Epidermal melanocyte (primary cell): Measurements from ENCODE around the gene TNFRSF1B.

Experiments
- DNase-seq: peaks from one replicate; pipeline ENCODE4 v3.0.0; 2011; ENCODE audit warnings: low spot score; ENCODE audit not compliant: insufficient read length

TNFRSF1B gene

DNA sequence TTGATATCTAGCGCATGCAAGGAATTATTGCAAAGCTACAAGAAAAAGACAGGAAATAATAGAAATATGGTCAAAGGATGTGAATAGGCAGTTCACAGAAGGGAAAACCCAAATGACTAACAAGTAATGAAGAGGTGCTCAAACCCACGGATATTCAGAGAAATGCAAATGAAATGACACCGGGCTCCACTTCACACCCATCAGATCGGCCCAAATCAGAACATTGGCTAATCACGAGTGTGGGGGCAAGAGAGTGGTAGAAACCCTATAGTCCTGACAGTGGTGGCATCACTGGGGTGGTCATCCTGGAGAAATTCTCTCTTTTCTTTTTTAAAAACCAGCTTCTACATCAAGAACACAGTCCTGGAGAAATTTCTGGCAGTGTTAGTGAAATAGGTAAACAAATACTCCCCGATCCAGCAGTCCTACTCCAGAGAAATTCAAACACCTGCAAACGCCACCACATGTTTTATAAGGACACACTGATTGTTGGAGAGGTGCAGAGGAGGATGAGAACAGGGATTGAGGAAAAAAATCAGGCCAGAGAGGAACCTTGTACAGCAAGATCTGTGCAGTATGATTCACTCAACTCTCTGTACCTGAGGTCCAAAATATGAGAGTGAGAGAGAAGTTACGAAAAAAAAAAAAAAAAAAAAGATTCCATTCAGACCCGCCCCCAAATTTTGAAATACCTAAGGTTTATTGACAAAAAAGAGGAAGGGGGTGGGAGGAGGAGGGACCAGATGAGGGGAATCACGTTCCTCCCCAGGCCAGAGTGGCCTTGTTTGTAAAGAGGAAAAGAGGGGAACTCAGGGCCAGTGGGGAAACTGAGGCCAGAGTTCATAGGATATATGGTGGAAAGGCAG, 9.2 kb upstream of the TNFRSF1B start:
- DNase-seq = no peak

GRCh38 chr1:12158357-12159092, 8.3 kb upstream of the TNFRSF1B start:
- DNase-seq = no peak

- no peak for DNase-seq
Measured at GRCh38 chr1:12159816-12160215, 7.0 kb upstream of the TNFRSF1B start.

DNA sequence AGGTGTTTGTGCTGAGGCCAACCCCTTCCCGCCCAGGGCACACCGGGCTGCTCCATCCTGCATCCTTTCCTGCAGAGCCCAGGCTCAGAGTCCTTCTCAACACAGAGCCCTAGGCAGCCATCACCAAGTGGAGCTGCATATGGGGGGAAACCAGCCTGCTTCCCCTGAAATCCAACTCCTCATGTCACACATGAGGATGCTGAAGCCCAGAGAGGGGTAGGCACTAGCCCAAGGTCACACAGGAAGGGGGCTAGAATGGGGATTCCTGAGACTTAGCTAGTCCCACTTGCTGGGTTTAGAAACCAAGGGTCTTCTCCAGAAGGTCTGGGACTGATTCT, 5.5 kb upstream of the TNFRSF1B start:
- no peak for DNase-seq

- peak; percentile 48 for DNase-seq
Measured at GRCh38 chr1:12161662-12162458, 4.9 kb upstream of the TNFRSF1B start.

- DNase-seq = no peak
Measured at GRCh38 chr1:12162459-12163137, 4.2 kb upstream of the TNFRSF1B start.

GRCh38 chr1:12163210-12163609, 3.6 kb upstream of the TNFRSF1B start:
- no peak for DNase-seq

DNA sequence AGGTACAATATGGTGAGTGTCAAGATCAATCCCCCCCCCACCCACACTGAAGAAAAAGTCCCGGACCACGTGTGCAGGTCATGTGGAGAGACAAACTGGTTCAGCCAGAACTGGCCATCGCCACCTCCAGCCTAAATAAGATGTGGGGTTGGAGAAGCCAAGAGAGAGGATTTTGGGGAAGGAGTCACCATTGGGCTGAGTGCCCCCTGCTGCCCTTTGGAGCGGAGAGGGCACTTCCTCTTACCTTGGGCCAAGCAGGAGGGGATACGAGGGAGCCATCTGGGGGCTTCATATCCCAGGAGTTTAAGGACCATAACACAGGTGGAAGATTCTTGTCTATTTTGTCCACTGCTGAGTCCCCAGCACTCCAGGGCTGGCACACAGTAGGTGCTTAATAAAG, 2.6 kb upstream of the TNFRSF1B start:
- DNase-seq = no peak

DNA sequence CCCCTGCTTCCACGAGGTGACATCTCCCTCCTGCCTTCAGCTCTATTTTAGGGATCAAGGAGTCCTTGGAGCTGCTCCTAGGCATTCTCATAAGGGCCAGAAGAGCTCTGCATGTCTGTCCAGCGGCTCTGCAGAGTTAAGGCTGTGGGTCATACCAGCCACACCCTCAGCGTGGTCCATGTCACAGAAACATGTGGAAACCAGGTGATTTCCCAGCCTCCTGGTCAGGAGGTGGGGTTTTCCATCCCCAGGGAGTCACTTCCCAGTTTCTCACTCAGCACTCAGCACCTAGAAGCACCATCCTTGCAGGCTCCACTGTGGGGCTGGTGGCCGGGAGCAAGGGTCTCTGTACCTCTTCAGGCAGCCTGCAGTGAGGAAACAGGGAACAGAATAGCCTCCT, 1.4 kb upstream of the TNFRSF1B start:
- no peak for DNase-seq

DNA sequence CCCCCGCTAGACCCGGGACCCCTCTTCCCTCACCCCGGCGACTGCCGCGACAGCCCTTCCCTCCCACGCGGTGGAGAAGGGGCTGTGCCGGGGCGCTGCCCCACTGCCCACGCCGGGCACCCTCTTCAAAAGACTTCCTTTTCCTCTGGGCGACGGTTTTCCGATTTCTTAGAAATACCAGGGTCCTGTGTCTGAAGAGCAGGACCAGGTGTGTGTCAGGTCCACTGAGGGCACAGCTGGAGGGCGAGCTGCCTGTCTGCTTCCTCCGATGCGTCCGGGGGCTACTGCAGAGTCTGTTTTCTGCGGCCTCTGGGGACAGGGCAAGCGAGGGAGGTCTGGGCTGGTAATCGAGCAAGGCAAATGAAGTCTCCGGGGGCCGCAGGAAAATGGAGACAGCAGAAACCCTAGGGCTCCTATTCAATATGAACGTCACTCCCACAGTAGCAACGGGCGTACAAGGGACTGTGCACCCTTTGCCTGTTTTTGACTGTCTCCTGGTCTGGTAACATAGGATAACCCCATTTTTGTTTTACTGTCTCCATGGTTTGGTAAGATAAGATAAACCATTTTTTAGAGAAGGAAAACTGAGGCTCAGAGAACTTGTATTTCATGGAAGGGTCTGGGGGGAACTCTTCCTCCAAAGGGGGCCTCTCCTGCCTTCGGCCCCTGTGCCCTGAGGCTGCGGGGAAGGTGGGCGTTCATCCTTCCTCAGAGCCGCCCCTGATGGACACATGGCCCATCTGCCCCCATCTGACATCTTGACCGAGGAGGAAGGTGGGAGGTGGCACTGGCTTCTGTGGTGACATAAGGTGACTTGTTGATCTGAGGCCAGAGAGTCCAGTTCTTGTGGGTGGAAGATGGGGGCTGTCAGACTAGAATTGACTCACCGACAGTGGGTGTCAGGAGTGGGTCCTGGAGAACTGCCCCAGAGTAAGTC, 970 bp downstream of the TNFRSF1B start:
- no peak for DNase-seq

DNA sequence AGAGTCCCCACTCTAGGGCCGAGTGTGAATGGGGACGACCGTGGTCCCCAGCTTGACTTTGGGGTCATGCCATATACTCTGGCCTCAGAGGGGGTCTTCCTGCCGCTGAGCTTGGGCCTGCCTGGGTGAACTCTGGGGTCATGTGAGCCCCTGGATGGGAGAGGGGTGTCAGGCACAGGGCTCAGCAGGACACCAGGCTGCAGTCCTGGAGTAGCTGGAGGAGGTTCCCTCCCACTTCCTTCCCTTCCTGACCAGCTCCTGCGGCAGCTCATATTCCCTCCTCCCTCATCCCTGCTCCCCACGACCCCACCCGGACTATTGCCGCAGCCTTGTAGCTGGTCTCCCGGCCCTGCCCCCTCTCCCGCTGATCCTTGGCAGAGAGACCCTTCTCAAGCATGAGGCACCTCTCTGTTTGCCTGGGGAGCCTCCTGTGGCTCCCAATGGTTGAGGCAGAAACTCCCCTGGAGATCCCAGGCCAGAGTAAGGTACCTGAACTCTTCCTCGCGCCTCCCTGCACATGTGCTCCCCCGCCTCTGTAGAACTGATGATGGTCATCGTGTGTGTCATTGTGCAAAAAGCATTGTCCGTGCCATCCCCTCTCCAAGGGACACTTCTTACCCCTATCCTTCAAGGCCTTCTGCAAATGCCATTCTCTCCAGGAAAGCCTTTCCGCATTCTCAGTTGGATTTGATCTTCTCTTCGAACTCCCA, 1.8 kb downstream of the TNFRSF1B start:
- no peak for DNase-seq

GRCh38 chr1:12169442-12170135, 2.8 kb downstream of the TNFRSF1B start:
- DNase-seq = no peak

- DNase-seq = no peak
Measured at GRCh38 chr1:12170263-12170671, 3.5 kb downstream of the TNFRSF1B start.

DNA sequence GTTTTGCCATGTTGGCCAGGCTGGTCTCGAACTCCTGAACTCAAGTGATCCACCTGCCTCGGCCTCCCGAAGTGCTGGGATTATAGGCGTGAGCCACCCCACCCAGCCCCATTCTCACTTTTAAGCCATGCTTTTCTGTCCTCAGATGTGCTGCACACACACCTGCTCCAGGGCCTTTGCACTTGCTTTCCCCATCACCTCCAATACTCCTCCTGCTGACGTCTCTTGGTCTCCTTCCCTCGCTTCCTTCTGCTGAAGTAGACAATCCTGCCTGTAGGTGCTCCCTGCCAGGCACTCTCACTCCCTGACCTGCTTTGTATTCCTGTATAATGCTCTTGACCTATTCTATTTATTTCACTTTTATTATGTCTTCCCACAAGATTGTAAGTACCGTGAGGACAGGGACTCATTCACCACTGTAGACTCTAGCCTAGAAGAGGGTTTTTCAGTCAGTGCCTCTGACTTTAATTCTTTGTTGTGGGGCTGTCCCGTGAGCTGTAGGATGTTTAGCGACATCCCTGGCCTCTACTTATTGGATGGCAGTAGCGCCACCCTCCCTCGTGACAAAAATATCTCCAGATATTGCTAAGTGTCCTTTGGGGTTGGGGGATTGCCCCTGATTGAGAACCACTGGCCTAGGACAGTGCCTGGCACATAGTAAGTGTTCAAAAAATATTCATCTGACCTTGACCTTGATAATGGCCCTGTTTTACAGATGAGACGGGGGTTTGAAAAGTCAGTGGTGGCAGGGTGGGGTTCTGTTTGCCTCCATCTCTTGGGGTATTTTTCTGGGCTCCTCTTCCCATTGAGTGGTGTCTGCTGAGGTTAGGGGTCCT, 4.6 kb downstream of the TNFRSF1B start:
- no peak for DNase-seq

- no peak for DNase-seq
Measured at GRCh38 chr1:12172042-12172851, 5.5 kb downstream of the TNFRSF1B start.

DNA sequence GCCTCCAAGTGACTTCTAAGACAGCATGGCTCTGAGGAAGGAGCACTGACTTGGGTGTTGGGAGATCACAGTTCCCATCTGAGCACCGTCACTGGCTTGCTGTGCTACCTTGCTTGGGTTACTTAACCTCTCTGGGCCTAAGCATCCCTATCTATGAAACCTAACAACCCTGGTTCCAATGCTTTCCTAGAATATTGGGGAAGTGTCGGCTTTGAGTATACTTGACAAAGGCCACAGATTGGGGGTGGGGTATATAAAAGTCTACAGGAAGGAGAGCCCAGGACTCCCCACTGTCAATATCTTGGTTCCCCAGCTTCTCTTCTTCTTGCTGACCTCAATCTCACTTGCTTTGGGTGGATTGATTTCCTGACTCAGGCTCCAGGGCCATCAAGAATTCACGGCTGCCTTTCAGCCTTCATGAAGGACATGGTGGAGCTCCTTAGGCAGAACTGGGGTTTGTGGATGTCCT, 6.3 kb downstream of the TNFRSF1B start:
- DNase-seq = no peak

- no peak for DNase-seq
Measured at GRCh38 chr1:12173631-12174121, 6.9 kb downstream of the TNFRSF1B start.
